HEK293 (cell line): ENCODE data around the gene EXOSC2.
A peak's percentile ranks its signal among the peaks of the same experiment; 100 is the strongest.

ENCODE experiments used
- CTCF ChIA-PET: fragments of 350-600 bp; formaldehyde crosslinking; extraction: SDS; loops from one replicate; lab custom pipeline; 2021; ENCODE audit warnings: antibody characterized with exemption; lab: Yijun Ruan, JAX
- POLR2A ChIA-PET: fragments of 300-600 bp; formaldehyde crosslinking; extraction: SDS; loops from one replicate; lab custom pipeline; 2020; ENCODE audit warnings: antibody characterized with exemption, inconsistent platforms; lab: Yijun Ruan, JAX
- H3K27ac ChIP-seq: fragments of 200-500 bp; sonication (Bioruptor generic); 2 replicates; pipeline ENCODE4 v1.5.1; 2014; ENCODE audit warnings: low read depth, low read length, control low read depth, inconsistent platforms; ENCODE audit errors: extremely low read depth
- H3K36me3 ChIP-seq, 2 experiments: fragments of 200-500 bp in 1 of 2; sonication (Bioruptor generic) in 1 of 2; 1 replicate in 1 of 2; 2 replicates in 1 of 2; pipeline ENCODE4 v1.5.1; 2014 to 2017; ENCODE audit warnings: inconsistent platforms in 2 of 2, low read length in 2 of 2; ENCODE audit not compliant: control insufficient read depth in 2 of 2, insufficient read depth in 1 of 2
- H3K4me1 ChIP-seq: fragments of 200-500 bp; sonication (Bioruptor generic); 2 replicates; pipeline ENCODE4 v1.5.1; 2014; ENCODE audit warnings: mild to moderate bottlenecking, low read length, inconsistent platforms; ENCODE audit not compliant: control insufficient read depth, insufficient read depth
- H3K4me3 ChIP-seq: 2 replicates; pipeline ENCODE4 v1.5.1; 2011; ENCODE audit warnings: low read depth, mild to moderate bottlenecking, control low read depth, low read length, moderate library complexity
- H3K9me3 ChIP-seq: fragments of 200-500 bp; sonication (Bioruptor generic); 2 replicates; pipeline ENCODE4 v1.5.1; 2014; ENCODE audit warnings: low read depth, low read length, inconsistent platforms; ENCODE audit not compliant: control insufficient read depth, insufficient read depth
- EGR2 ChIP-seq: fragments of 450-650 bp; formaldehyde crosslinking; IDR thresholded peaks from 2 replicates; pipeline ENCODE4 v1.5.1; 2016; ENCODE audit warnings: low read depth, missing biosample characterization, missing genetic modification characterization
- PRDM10 ChIP-seq: fragments of 450-650 bp; formaldehyde crosslinking; IDR thresholded peaks from 2 replicates; pipeline ENCODE4 v1.5.1; 2016; ENCODE audit warnings: missing biosample characterization, missing genetic modification characterization
- SCRT1 ChIP-seq: fragments of 450-650 bp; formaldehyde crosslinking; IDR thresholded peaks from 2 replicates; pipeline ENCODE4 v1.5.1; 2016; ENCODE audit warnings: missing biosample characterization, missing genetic modification characterization, borderline replicate concordance
- ZBTB10 ChIP-seq: fragments of 450-650 bp; formaldehyde crosslinking; IDR thresholded peaks from 2 replicates; pipeline ENCODE4 v1.5.1; 2016; ENCODE audit warnings: missing biosample characterization, missing genetic modification characterization
- ZBTB48 ChIP-seq: fragments of 450-650 bp; formaldehyde crosslinking; IDR thresholded peaks from 2 replicates; pipeline ENCODE4 v1.5.1; 2016; ENCODE audit warnings: missing biosample characterization, missing genetic modification characterization
- ZFP3 ChIP-seq: fragments of 450-650 bp; formaldehyde crosslinking; IDR thresholded peaks from 2 replicates; pipeline ENCODE4 v1.5.1; 2016; ENCODE audit warnings: low read depth, missing biosample characterization, missing genetic modification characterization
- ZNF121 ChIP-seq: fragments of 450-650 bp; formaldehyde crosslinking; IDR thresholded peaks from 2 replicates; pipeline ENCODE4 v1.5.1; 2016; ENCODE audit warnings: missing biosample characterization, missing genetic modification characterization
- ZNF132 ChIP-seq: fragments of 450-650 bp; formaldehyde crosslinking; IDR thresholded peaks from 2 replicates; pipeline ENCODE4 v1.5.1; 2017; ENCODE audit warnings: missing biosample characterization, missing genetic modification characterization, borderline replicate concordance
- ZNF138 ChIP-seq: fragments of 450-650 bp; formaldehyde crosslinking; IDR thresholded peaks from 2 replicates; pipeline ENCODE4 v1.5.1; 2016; ENCODE audit warnings: missing biosample characterization, missing genetic modification characterization, borderline replicate concordance
- ZNF16 ChIP-seq: fragments of 450-650 bp; formaldehyde crosslinking; IDR thresholded peaks from 2 replicates; pipeline ENCODE4 v1.5.1; 2016; ENCODE audit warnings: low read depth, missing biosample characterization, missing genetic modification characterization
- ZNF302 ChIP-seq: fragments of 450-650 bp; formaldehyde crosslinking; IDR thresholded peaks from 2 replicates; pipeline ENCODE4 v1.5.1; 2016; ENCODE audit warnings: missing biosample characterization, missing genetic modification characterization, low read depth
- ZNF324 ChIP-seq: fragments of 450-650 bp; formaldehyde crosslinking; IDR thresholded peaks from 2 replicates; pipeline ENCODE4 v1.5.1; 2016; ENCODE audit warnings: missing biosample characterization, missing genetic modification characterization
- ZNF501 ChIP-seq: fragments of 450-650 bp; formaldehyde crosslinking; IDR thresholded peaks from 2 replicates; pipeline ENCODE4 v1.5.1; 2016; ENCODE audit warnings: missing biosample characterization, missing genetic modification characterization
- ZNF555 ChIP-seq: fragments of 450-650 bp; formaldehyde crosslinking; conservative IDR thresholded peaks from 2 replicates; pipeline ENCODE4 v1.5.1; 2017; ENCODE audit warnings: missing biosample characterization, mild to moderate bottlenecking, missing genetic modification characterization, inconsistent platforms
- ZNF558 ChIP-seq: fragments of 450-650 bp; formaldehyde crosslinking; IDR thresholded peaks from 2 replicates; pipeline ENCODE4 v1.5.1; 2016; ENCODE audit warnings: missing biosample characterization, missing genetic modification characterization
- ZNF670 ChIP-seq: fragments of 450-650 bp; formaldehyde crosslinking; IDR thresholded peaks from 2 replicates; pipeline ENCODE4 v1.5.1; 2016; ENCODE audit warnings: missing biosample characterization, missing genetic modification characterization, low read depth
- ZNF792 ChIP-seq: fragments of 450-650 bp; formaldehyde crosslinking; IDR thresholded peaks from 2 replicates; pipeline ENCODE4 v1.5.1; 2016; ENCODE audit warnings: missing biosample characterization, missing genetic modification characterization
- ZNF837 ChIP-seq: fragments of 450-650 bp; formaldehyde crosslinking; IDR thresholded peaks from 2 replicates; pipeline ENCODE4 v1.5.1; 2016; ENCODE audit warnings: missing biosample characterization, missing genetic modification characterization

The EXOSC2 gene

DNA sequence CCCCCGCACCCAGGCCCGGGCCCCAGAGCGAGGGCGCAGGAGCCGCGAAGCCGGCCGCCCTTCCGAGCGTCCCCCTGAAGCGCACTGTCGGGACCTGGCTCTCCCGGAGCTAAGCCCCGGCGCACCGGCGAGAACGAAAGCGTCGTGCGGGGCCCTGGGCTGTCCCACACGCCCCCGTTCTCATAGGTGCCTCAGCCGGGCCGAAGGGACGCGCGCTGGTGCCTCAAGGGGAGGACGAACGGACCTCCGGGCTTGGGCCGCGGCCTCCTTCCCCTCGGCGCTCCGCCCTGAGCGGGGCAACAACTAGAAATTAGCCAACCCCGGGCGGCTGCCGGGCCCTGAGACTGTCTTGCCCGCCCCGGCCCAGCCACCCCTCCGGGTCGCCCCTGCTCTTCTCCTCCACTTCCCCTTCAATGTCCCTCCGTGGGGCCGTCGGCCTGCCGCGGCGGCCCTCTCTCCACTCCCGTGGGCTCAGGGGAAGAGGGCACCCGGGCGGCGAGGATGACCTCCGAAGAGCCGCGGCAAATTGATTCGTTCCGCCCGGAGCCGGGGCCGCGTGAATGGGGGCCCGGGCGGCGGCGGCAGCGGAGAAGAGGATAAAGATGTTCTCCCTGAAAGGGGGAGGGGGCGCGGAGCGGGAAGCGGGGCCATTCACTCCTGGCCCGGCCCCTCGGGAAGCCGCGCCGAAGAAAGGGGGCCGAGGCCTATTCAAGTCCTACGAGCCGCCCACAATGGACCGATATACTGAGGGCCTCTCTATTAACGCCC is 32.7 kb upstream of the EXOSC2 start (continued):
- TF ChIP-seq PRDM10 (tag by site-specific recombination) (peak; percentile 55), ZFP3 (no peak), ZNF792 (tag by site-specific recombination) (no peak), EGR2 (tag by site-specific recombination) (no peak), ZNF138 (no peak)

GRCh38 chr9:130661451-130662098 is 32.0 kb upstream of the EXOSC2 start:
- H3K4me1 ChIP-seq: no peaks in the 10 kb centered on the region; the same call in 1 of the 2 replicates
- TF ChIP-seq ZNF837 (tag by site-specific recombination): no peak
- TF ChIP-seq ZNF302 (tag by site-specific recombination): no peak
- TF ChIP-seq ZNF16 (tag by site-specific recombination): no peak
- TF ChIP-seq ZBTB10 (tag by site-specific recombination): no peak
- TF ChIP-seq ZNF132 (tag by site-specific recombination): no peak
- TF ChIP-seq ZNF501 (tag by site-specific recombination): no peak
- TF ChIP-seq ZNF670 (tag by site-specific recombination): no peak
- no peak for TF ChIP-seq ZBTB48 (tag by site-specific recombination)
- no peak for TF ChIP-seq SCRT1 (tag by site-specific recombination)
- TF ChIP-seq ZNF121 (tag by site-specific recombination): no peak
- TF ChIP-seq ZNF555 (tag by site-specific recombination): no peak
- no peak for TF ChIP-seq ZNF324
- TF ChIP-seq ZNF558: no peak

More at GRCh38 chr9:130661451-130662098, 32.0 kb upstream of the EXOSC2 start:
- no peak overlapping the region for H3K27ac ChIP-seq
- CTCF ChIA-PET: no interaction called here
- H3K9me3 ChIP-seq: no peaks in the 10 kb centered on the region
- no peak overlapping the region for H3K4me3 ChIP-seq
- H3K36me3 ChIP-seq: no peaks in the 10 kb centered on the region
- POLR2A ChIA-PET: no interaction called here
